Activated T-cell treated with anti-CD3 and anti-CD28 coated beads for 24 hours (primary cell): Measurements from ENCODE around the gene ZNHIT2.

ENCODE experiments used
- DNase-seq: peaks from one replicate; pipeline ENCODE4 v3.0.0-alpha.2; 2020; ENCODE audit warnings: low read depth

The ZNHIT2 gene

GRCh38 chr11:65103476-65103875 lies 14.0 kb downstream of the ZNHIT2 start:
- DNase-seq = no peak

- DNase-seq = no peak
Observed at GRCh38 chr11:65102142-65103095, 15.1 kb downstream of the ZNHIT2 start.

- DNase-seq = no peak
Observed at GRCh38 chr11:65100674-65101350, 16.7 kb downstream of the ZNHIT2 start.

- no peak for DNase-seq
Observed at GRCh38 chr11:65096926-65097325, 20.6 kb downstream of the ZNHIT2 start.

- peak; percentile 77 for DNase-seq
Observed at GRCh38 chr11:65095974-65096806, 21.3 kb downstream of the ZNHIT2 start, which contains the start of gene VPS51. VPS51 (plus strand) TSS chr11:65096214; CDS start chr11:65096251, 37 bp downstream.

GRCh38 chr11:65095427-65095826 lies 22.1 kb downstream of the ZNHIT2 start:
- no peak for DNase-seq

- DNase-seq = no peak
Observed at GRCh38 chr11:65090628-65091027, 26.9 kb downstream of the ZNHIT2 start.

GRCh38 chr11:65089621-65090020 lies 27.9 kb downstream of the ZNHIT2 start:
- no peak for DNase-seq

- DNase-seq = no peak
Observed at GRCh38 chr11:65087827-65088226, 29.7 kb downstream of the ZNHIT2 start.

- DNase-seq = no peak
Observed at GRCh38 chr11:65087216-65087615, 30.3 kb downstream of the ZNHIT2 start.

GRCh38 chr11:65086809-65087208 lies 30.7 kb downstream of the ZNHIT2 start:
- DNase-seq = no peak

GRCh38 chr11:65085446-65085845 lies 32.1 kb downstream of the ZNHIT2 start:
- DNase-seq = no peak

- no peak for DNase-seq
Observed at GRCh38 chr11:65084598-65085375, 32.7 kb downstream of the ZNHIT2 start.

- peak; percentile 94 for DNase-seq
Observed at GRCh38 chr11:65083834-65084597, 33.5 kb downstream of the ZNHIT2 start, which contains the start of the genes CDCA5 and ZFPL1. CDCA5 (minus strand) TSS chr11:65084040; CDS start chr11:65083978, 62 bp downstream. ZFPL1 (plus strand) TSS chr11:65084222; CDS start chr11:65084699, 477 bp downstream.

- no peak for DNase-seq
Observed at GRCh38 chr11:65083134-65083833, 34.2 kb downstream of the ZNHIT2 start.

- no peak for DNase-seq
Observed at GRCh38 chr11:65078786-65079342, 38.6 kb downstream of the ZNHIT2 start.

GRCh38 chr11:65078151-65078550 lies 39.4 kb downstream of the ZNHIT2 start:
- DNase-seq = peak; percentile 54

GRCh38 chr11:65077451-65077850 lies 40.0 kb downstream of the ZNHIT2 start:
- DNase-seq = no peak

GRCh38 chr11:65072631-65072966 lies 44.9 kb downstream of the ZNHIT2 start:
- no peak for DNase-seq
